Hepatocyte (in vitro differentiated cells): Measurements from ENCODE around the gene LAMTOR1. TPM values are rescaled to one million over a fixed set of nuclear protein-coding genes. Genes with fewer than 3 reads are reported as not detected.

Experiments
- DNase-seq: peaks from one replicate; pipeline ENCODE4 v3.0.0-alpha.2; 2016; ENCODE audit warnings: low spot score
- H2AFZ ChIP-seq: fragments of 200-600 bp; sonication (generic); 2 replicates; pipeline ENCODE4 v1.6.0; 2016; ENCODE audit warnings: antibody characterized with exemption, mild to moderate bottlenecking
- H3K27ac ChIP-seq: fragments of 200-600 bp; sonication (generic); 2 replicates; pipeline ENCODE4 v1.5.1; 2016; ENCODE audit warnings: mild to moderate bottlenecking
- H3K27me3 ChIP-seq: fragments of 200-600 bp; sonication (generic); 2 replicates; pipeline ENCODE4 v1.6.1; 2016
- H3K36me3 ChIP-seq: fragments of 200-600 bp; sonication (generic); replicated peaks from 2 replicates; pipeline ENCODE4 v1.5.1; 2016; ENCODE audit warnings: low read depth; ENCODE audit not compliant: insufficient read depth
- H3K4me1 ChIP-seq: fragments of 200-600 bp; sonication (generic); 2 replicates; pipeline ENCODE4 v1.5.1; 2016; ENCODE audit warnings: mild to moderate bottlenecking, moderate library complexity; ENCODE audit not compliant: insufficient read depth
- H3K4me2 ChIP-seq: fragments of 200-600 bp; sonication (generic); 2 replicates; pipeline ENCODE4 v1.6.0; 2016
- H3K4me3 ChIP-seq: fragments of 200-600 bp; sonication (generic); 2 replicates; pipeline ENCODE4 v1.5.1; 2016; ENCODE audit warnings: mild to moderate bottlenecking
- H3K79me2 ChIP-seq: fragments of 200-600 bp; sonication (generic); 2 replicates; pipeline ENCODE4 v1.6.0; 2017; ENCODE audit warnings: mild to moderate bottlenecking
- H3K9me2 ChIP-seq: fragments of 200-600 bp; sonication (generic); replicated peaks from 2 replicates; pipeline ENCODE4 v1.6.0; 2017; ENCODE audit warnings: mild to moderate bottlenecking; ENCODE audit not compliant: insufficient read depth
- H3K9me3 ChIP-seq: fragments of 200-600 bp; sonication (generic); 2 replicates; pipeline ENCODE4 v1.5.1; 2016; ENCODE audit warnings: low read depth, mild to moderate bottlenecking
- H4K20me1 ChIP-seq: fragments of 200-600 bp; sonication (generic); 2 replicates; pipeline ENCODE4 v1.6.0; 2016; ENCODE audit warnings: mild to moderate bottlenecking; ENCODE audit not compliant: insufficient read depth, poor library complexity, severe bottlenecking
- EZH2 ChIP-seq: fragments of 200-600 bp; sonication (generic); IDR thresholded peaks from 2 replicates; pipeline ENCODE4 v1.6.1; 2016; ENCODE audit warnings: antibody characterized with exemption, mild to moderate bottlenecking, borderline replicate concordance
- EZH2phosphoT487 ChIP-seq: fragments of 200-600 bp; sonication (generic); IDR thresholded peaks from one replicate; pipeline ENCODE4 v1.6.1; 2018; ENCODE audit warnings: antibody characterized with exemption, mild to moderate bottlenecking, low read depth, moderate library complexity; ENCODE audit not compliant: unreplicated experiment, severe bottlenecking
- WGBS: methylation state at CpG from one replicate; pipeline ENCODE4 v1.1.6; 2016; ENCODE audit warnings: low lambda C conversion rate; ENCODE audit errors: missing lambda C conversion rate; 5-methylcytosine and 5-hydroxymethylcytosine counted together
- polyA plus RNA-seq: library from polyadenylated mRNA; unstranded; fragments of >200 nt; fragmentation: Nextera tagmentation; extraction: Ambion mirVana; gene quantifications from 2 replicates; pipeline ENCODE4 v1.2.1, GENCODE V29; 2016
- total RNA-seq: library from RNA; depleted of rRNA; stranded (reverse); fragments of >200 nt; gene quantifications from 2 replicates; pipeline ENCODE4 v1.2.3, GENCODE V29; 2014
- TF ChIP-seq, protein P1 (sequence below): fragments of 200-600 bp; sonication (generic); IDR thresholded peaks from 2 replicates; pipeline ENCODE4 v1.5.1; 2016; ENCODE audit warnings: antibody characterized with exemption, mild to moderate bottlenecking; ENCODE audit not compliant: poor library complexity

The LAMTOR1 gene
- total and polyA plus RNA-seq, 2 experiments from 2014 or later: 109 to 181 TPM

DNA sequence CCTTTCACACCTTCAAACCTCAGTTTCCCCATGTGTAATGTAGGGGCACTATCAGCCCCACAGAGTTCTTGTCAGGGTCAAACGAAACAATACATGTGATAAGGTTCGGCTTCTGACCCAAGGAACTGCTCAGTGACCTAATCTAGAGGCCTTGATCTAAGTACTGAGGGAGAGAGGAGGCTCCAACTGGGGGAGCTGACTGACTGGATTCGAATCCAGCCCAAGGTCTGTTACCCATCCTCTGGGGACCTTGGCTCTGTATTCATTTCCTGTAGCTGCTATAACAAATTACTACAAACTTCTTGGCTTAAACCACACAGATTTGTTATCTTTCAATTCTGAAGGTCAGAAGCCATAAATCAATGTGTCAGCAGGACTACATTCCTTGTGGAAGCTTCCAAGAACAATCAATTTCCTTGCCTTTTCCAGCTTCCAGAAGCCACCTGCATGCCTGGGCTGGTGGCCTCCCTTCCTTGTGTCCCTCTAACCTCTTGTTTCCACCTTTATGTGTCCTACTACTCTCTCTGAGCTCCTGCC is 20.1 kb upstream of the LAMTOR1 start:
- no peak overlapping the region for H2AFZ ChIP-seq
- H4K20me1 ChIP-seq: no peaks in the 10 kb centered on the region
- no peaks in the 10 kb centered on the region for H3K9me2 ChIP-seq
- no peak overlapping the region for H3K4me2 ChIP-seq
- no peak overlapping the region for H3K27ac ChIP-seq
- WGBS: 82% methylated on average over 3 of the region's 3 CpGs
- H3K27me3 ChIP-seq: no peaks in the 10 kb centered on the region
- TF ChIP-seq EZH2: no peak
- TF ChIP-seq, protein P1, sequence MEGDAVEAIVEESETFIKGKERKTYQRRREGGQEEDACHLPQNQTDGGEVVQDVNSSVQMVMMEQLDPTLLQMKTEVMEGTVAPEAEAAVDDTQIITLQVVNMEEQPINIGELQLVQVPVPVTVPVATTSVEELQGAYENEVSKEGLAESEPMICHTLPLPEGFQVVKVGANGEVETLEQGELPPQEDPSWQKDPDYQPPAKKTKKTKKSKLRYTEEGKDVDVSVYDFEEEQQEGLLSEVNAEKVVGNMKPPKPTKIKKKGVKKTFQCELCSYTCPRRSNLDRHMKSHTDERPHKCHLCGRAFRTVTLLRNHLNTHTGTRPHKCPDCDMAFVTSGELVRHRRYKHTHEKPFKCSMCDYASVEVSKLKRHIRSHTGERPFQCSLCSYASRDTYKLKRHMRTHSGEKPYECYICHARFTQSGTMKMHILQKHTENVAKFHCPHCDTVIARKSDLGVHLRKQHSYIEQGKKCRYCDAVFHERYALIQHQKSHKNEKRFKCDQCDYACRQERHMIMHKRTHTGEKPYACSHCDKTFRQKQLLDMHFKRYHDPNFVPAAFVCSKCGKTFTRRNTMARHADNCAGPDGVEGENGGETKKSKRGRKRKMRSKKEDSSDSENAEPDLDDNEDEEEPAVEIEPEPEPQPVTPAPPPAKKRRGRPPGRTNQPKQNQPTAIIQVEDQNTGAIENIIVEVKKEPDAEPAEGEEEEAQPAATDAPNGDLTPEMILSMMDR: no peak
- peaks cover 4% of the 10 kb centered on the region for H3K4me1 ChIP-seq
- no peak overlapping the region for H3K4me3 ChIP-seq
- DNase-seq: no peak
- no peaks in the 10 kb centered on the region for H3K79me2 ChIP-seq
- H3K9me3 ChIP-seq: no peaks in the 10 kb centered on the region
- no peaks in the 10 kb centered on the region for H3K36me3 ChIP-seq

DNA sequence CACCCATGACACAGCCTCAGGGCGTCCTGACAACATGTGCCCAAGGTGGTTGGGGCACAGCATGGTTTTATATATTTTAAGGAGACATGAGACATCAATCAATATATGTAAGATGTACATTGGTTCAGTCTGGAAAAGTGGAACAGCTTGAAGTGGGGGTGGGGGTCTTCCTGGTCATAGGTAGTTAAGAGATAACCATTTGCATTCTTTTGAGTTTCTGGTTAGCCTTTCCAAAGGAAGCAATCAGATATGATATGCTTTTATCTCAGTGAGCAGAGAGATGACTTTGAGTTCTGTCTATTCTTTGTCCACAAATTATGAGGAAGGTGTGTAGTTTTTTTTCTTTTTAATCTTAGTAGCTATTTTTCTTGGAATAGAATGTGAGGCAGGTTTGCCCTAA is 19.5 kb upstream of the LAMTOR1 start:
- Histone ChIP-seq H3K9me3 (no peaks in the 10 kb centered on the region), H3K4me3 (no peak overlapping the region), H3K36me3 (no peaks in the 10 kb centered on the region), H3K27ac (no peak overlapping the region), H3K4me1 (peaks cover 4% of the 10 kb centered on the region), H4K20me1 (no peaks in the 10 kb centered on the region), H3K79me2 (no peaks in the 10 kb centered on the region), H2AFZ (no peak overlapping the region), H3K4me2 (no peak overlapping the region), H3K9me2 (no peaks in the 10 kb centered on the region), H3K27me3 (no peaks in the 10 kb centered on the region)
- TF ChIP-seq EZH2phosphoT487 (no peak), EZH2 (no peak)
- no peak for DNase-seq
- 89% methylated on average over 1 of the region's 1 CpG for WGBS

DNA sequence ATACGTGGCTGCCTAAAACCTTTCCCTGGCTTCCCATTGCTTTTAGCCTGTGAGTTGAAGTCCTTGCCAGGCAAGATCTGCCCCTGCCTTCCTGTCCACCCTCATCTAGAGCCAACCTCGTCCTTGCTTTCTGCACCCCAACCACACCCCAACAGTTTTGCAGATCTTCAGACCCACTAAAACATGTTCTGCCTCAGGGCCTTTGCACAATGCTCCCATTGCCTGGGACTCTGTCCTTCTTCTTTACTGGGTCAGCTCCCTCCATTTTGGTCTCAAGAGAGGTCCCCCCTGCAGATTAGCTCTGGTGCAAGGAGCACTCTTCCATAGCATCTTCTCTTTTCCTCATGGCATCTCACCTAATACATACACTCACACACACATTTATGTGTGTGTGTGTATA is 17.8 kb upstream of the LAMTOR1 start:
- no peak overlapping the region for H3K27ac ChIP-seq
- H3K27me3 ChIP-seq: no peaks in the 10 kb centered on the region
- no peak for DNase-seq
- H2AFZ ChIP-seq: no peak overlapping the region
- no peaks in the 10 kb centered on the region for H3K79me2 ChIP-seq
- H4K20me1 ChIP-seq: no peaks in the 10 kb centered on the region
- H3K9me2 ChIP-seq: no peaks in the 10 kb centered on the region
- WGBS: 93% methylated on average over 2 of the region's 2 CpGs
- peaks cover 4% of the 10 kb centered on the region for H3K4me1 ChIP-seq
- H3K9me3 ChIP-seq: no peaks in the 10 kb centered on the region
- no peaks in the 10 kb centered on the region for H3K36me3 ChIP-seq
- TF ChIP-seq EZH2phosphoT487 (no peak), EZH2 (no peak)
- TF ChIP-seq, protein P1: no peak
- H3K4me2 ChIP-seq: no peak overlapping the region
- no peak overlapping the region for H3K4me3 ChIP-seq

DNA sequence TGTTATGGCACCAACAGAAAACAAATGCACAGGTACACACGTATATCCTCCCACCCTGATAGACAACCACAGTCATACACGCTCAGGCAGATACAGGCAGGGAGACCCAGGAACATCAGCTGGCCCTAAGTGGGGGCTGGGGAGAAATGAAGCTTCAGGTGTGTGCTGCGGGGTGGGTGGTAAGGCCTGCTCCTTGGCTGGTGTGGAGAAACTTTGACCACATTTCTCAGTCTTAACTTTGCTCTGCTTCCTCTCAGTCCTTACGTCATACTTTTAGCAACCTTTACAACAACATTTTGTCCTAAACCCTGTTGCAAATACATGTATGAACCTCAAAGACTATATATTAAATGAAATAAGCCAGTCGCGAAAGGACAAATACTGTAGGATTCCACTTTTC is 16.1 kb upstream of the LAMTOR1 start:
- no peak for TF ChIP-seq EZH2
- TF ChIP-seq, protein P1: no peak
- TF ChIP-seq EZH2phosphoT487: no peak
- Histone ChIP-seq H3K27me3 (no peaks in the 10 kb centered on the region), H3K9me2 (no peaks in the 10 kb centered on the region), H3K9me3 (no peaks in the 10 kb centered on the region), H3K4me1 (peaks cover 4% of the 10 kb centered on the region), H4K20me1 (no peaks in the 10 kb centered on the region), H3K79me2 (no peaks in the 10 kb centered on the region), H3K27ac (no peak overlapping the region), H3K4me2 (no peak overlapping the region), H3K4me3 (no peak overlapping the region), H2AFZ (no peak overlapping the region), H3K36me3 (no peaks in the 10 kb centered on the region)
- 90% methylated on average over 6 of the region's 6 CpGs for WGBS
- DNase-seq: no peak
